DND-41 (cell line): ENCODE results near the gene CCDC85C.

Experiments
- ATAC-seq: fragments of 200-7000 bp; cut with Tn5 transposase; 3 replicates; pipeline ENCODE4 v1.9.1; 2021; ENCODE audit warnings: low read depth; ENCODE audit not compliant: insufficient read depth
- DNase-seq: peaks from one replicate; pipeline ENCODE4 v3.0.0-alpha.2; 2020
- H2AFZ ChIP-seq: 2 replicates; pipeline ENCODE4 v1.6.0; 2012; ENCODE audit warnings: low read depth, low read length
- H3K27ac ChIP-seq: 2 replicates; pipeline ENCODE4 v1.5.1; 2012; ENCODE audit warnings: low read length, inconsistent platforms
- H3K27me3 ChIP-seq: fragments of 200-600 bp; sonication (generic); 2 replicates; pipeline ENCODE4 v1.6.0; 2012; ENCODE audit warnings: low read length, mild to moderate bottlenecking, inconsistent platforms; ENCODE audit not compliant: insufficient read depth, poor library complexity
- H3K36me3 ChIP-seq: 2 replicates; pipeline ENCODE4 v1.5.1; 2012; ENCODE audit warnings: low read length, inconsistent platforms; ENCODE audit not compliant: insufficient read depth
- H3K4me1 ChIP-seq: 2 replicates; pipeline ENCODE4 v1.5.1; 2012; ENCODE audit warnings: mild to moderate bottlenecking, low read length; ENCODE audit not compliant: insufficient read depth
- H3K4me2 ChIP-seq: 2 replicates; pipeline ENCODE4 v1.6.0; 2012; ENCODE audit warnings: mild to moderate bottlenecking, moderate library complexity, low read length, inconsistent platforms; ENCODE audit not compliant: insufficient read depth
- H3K4me3 ChIP-seq, 2 experiments: fragments of 200-600 bp in 1 of 2; shearing (Covaris generic) in 1 of 2; 2 replicates each; pipeline ENCODE4 v1.5.1; 2012 to 2016; ENCODE audit warnings: inconsistent platforms in 2 of 2, low read length in 2 of 2, mild to moderate bottlenecking in 2 of 2, low read depth in 1 of 2, moderate library complexity in 1 of 2
- H3K79me2 ChIP-seq: 2 replicates; pipeline ENCODE4 v1.6.0; 2012; ENCODE audit warnings: low read length, inconsistent platforms; ENCODE audit not compliant: insufficient read depth
- H3K9ac ChIP-seq: 2 replicates; pipeline ENCODE4 v1.6.0; 2012; ENCODE audit warnings: low read depth, mild to moderate bottlenecking, inconsistent platforms, low read length, moderate library complexity
- H3K9me3 ChIP-seq: 2 replicates; pipeline ENCODE4 v1.5.1; 2012; ENCODE audit warnings: low read length, moderate library complexity, mild to moderate bottlenecking, inconsistent platforms; ENCODE audit not compliant: insufficient read depth, severe bottlenecking
- H4K20me1 ChIP-seq: 2 replicates; pipeline ENCODE4 v1.6.0; 2012; ENCODE audit warnings: low read length; ENCODE audit not compliant: insufficient read depth
- CTCF ChIP-seq: IDR thresholded peaks from 2 replicates; pipeline ENCODE4 v1.5.1; 2012; ENCODE audit warnings: borderline replicate concordance, low read length, moderate library complexity, mild to moderate bottlenecking; ENCODE audit not compliant: poor library complexity, severe bottlenecking; ENCODE audit errors: extremely low read depth
- EZH2 ChIP-seq: IDR thresholded peaks from 3 replicates; pipeline ENCODE4 v1.6.1; 2012; ENCODE audit warnings: borderline replicate concordance, low read depth, mild to moderate bottlenecking, moderate library complexity, low read length, inconsistent platforms; ENCODE audit not compliant: severe bottlenecking

Gene CCDC85C

GRCh38 chr14:99563749-99564129 lies 40.3 kb downstream of the CCDC85C start:
- Histone ChIP-seq H3K4me1 (no peaks in the 10 kb centered on the region), H4K20me1 (peaks cover 70% of the 10 kb centered on the region), H3K4me2 (no peak overlapping the region), H3K27ac (no peak overlapping the region), H3K9ac (no peak overlapping the region), H2AFZ (no peak overlapping the region), H3K4me3 (no peak overlapping the region), H3K27me3 (no peaks in the 10 kb centered on the region), H3K79me2 (peaks cover 6% of the 10 kb centered on the region; the same call in 1 of the 2 replicates), H3K9me3 (no peaks in the 10 kb centered on the region), H3K36me3 (no peaks in the 10 kb centered on the region)
- DNase-seq = no peak
- TF ChIP-seq CTCF = no peak
- no peak for TF ChIP-seq EZH2
- no peak for ATAC-seq

- Histone ChIP-seq H3K4me3 (no peak overlapping the region), H3K27me3 (no peaks in the 10 kb centered on the region), H3K9me3 (no peaks in the 10 kb centered on the region), H3K4me1 (no peaks in the 10 kb centered on the region), H2AFZ (no peak overlapping the region), H3K36me3 (no peaks in the 10 kb centered on the region), H3K4me2 (no peak overlapping the region), H4K20me1 (peaks cover 66% of the 10 kb centered on the region), H3K9ac (no peak overlapping the region), H3K79me2 (peaks cover 6% of the 10 kb centered on the region; the same call in 1 of the 2 replicates), H3K27ac (no peak overlapping the region)
- TF ChIP-seq EZH2 (no peak), CTCF (no peak)
- ATAC-seq (no peak), DNase-seq (no peak)
These were observed 40.9 kb downstream of the CCDC85C start for GRCh38 chr14:99562856-99563748.

GRCh38 chr14:99561864-99562263 lies 42.1 kb downstream of the CCDC85C start:
- Histone ChIP-seq H3K27ac (no peak overlapping the region), H4K20me1 (peaks cover 64% of the 10 kb centered on the region), H3K27me3 (no peaks in the 10 kb centered on the region), H3K4me3 (no peak overlapping the region), H3K9ac (no peak overlapping the region), H3K4me1 (no peaks in the 10 kb centered on the region), H3K36me3 (no peaks in the 10 kb centered on the region), H3K9me3 (no peaks in the 10 kb centered on the region), H2AFZ (no peak overlapping the region), H3K4me2 (no peak overlapping the region), H3K79me2 (peaks cover 6% of the 10 kb centered on the region; the same call in 1 of the 2 replicates)
- DNase-seq (no peak), ATAC-seq (0 out of 3 replicates have a peak, but pooled peaks have one; percentile 4)
- TF ChIP-seq EZH2 (no peak), CTCF (no peak)
